NT2/D1 (cell line): ENCODE measurements around the gene TBC1D2B.

Source experiments
- DNase-seq: peaks from one replicate; pipeline ENCODE4 v3.0.0-alpha.2; 2011; ENCODE audit warnings: low read depth, low spot score
- H3K27me3 ChIP-seq: 2 replicates; pipeline ENCODE4 v1.6.0; 2011; ENCODE audit warnings: mild to moderate bottlenecking; ENCODE audit not compliant: insufficient read length, insufficient read depth
- H3K36me3 ChIP-seq: 2 replicates; pipeline ENCODE4 v1.6.1; 2011; ENCODE audit warnings: mild to moderate bottlenecking, low read length, mixed read lengths; ENCODE audit not compliant: insufficient read depth, insufficient read length
- H3K4me1 ChIP-seq: 2 replicates; pipeline ENCODE4 v1.5.1; 2011; ENCODE audit not compliant: insufficient read depth, insufficient read length
- H3K4me3 ChIP-seq: 2 replicates; pipeline ENCODE4 v1.5.1; 2011; ENCODE audit warnings: low read depth; ENCODE audit not compliant: insufficient read length
- H3K9ac ChIP-seq: 2 replicates; pipeline ENCODE4 v1.6.0; 2011; ENCODE audit warnings: low read depth; ENCODE audit not compliant: insufficient read length
- H3K9me3 ChIP-seq: 2 replicates; pipeline ENCODE4 v1.5.1; 2011; ENCODE audit warnings: mild to moderate bottlenecking, low read length; ENCODE audit not compliant: insufficient read depth
- SUZ12 ChIP-seq: IDR thresholded peaks from 2 replicates; pipeline ENCODE4 v1.6.1; 2011; ENCODE audit not compliant: insufficient read length, insufficient read depth; ENCODE audit errors: extremely low read depth
- YY1 ChIP-seq: IDR thresholded peaks from 2 replicates; pipeline ENCODE4 v1.6.1; 2011; ENCODE audit not compliant: insufficient read length, insufficient read depth
- ZNF274 ChIP-seq: IDR thresholded peaks from 2 replicates; pipeline ENCODE4 v1.6.1; 2011; ENCODE audit warnings: mild to moderate bottlenecking, low read depth, low read length

TBC1D2B gene

DNA sequence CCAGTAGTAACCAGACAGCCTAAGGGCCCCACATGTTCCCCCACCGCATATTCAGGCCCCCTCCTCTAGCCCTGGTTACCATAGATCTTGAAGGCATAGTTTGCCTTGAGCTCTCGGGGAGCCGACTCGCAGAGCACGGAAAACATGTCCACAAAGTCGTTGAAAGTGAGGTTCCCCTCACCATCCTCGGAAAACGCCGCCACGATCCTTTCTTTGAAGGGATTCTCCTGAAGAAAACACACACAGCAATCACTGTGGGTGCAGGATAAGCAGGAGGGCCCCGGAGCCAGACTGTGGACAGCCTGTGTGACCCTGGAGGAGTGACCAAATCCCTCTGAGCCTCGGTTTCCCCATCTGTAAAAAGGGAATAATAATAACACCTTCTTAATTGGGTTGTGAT is 31.6 kb upstream of the TBC1D2B start:
- DNase-seq, result no peak
- Histone ChIP-seq H3K27me3 (no peaks in the 10 kb centered on the region), H3K4me1 (peaks cover 3% of the 10 kb centered on the region), H3K4me3 (no peak overlapping the region), H3K36me3 (peaks cover 18% of the 10 kb centered on the region), H3K9me3 (no peaks in the 10 kb centered on the region), H3K9ac (no peak overlapping the region)
- TF ChIP-seq YY1 (no peak), SUZ12 (no peak), ZNF274 (no peak)

DNA sequence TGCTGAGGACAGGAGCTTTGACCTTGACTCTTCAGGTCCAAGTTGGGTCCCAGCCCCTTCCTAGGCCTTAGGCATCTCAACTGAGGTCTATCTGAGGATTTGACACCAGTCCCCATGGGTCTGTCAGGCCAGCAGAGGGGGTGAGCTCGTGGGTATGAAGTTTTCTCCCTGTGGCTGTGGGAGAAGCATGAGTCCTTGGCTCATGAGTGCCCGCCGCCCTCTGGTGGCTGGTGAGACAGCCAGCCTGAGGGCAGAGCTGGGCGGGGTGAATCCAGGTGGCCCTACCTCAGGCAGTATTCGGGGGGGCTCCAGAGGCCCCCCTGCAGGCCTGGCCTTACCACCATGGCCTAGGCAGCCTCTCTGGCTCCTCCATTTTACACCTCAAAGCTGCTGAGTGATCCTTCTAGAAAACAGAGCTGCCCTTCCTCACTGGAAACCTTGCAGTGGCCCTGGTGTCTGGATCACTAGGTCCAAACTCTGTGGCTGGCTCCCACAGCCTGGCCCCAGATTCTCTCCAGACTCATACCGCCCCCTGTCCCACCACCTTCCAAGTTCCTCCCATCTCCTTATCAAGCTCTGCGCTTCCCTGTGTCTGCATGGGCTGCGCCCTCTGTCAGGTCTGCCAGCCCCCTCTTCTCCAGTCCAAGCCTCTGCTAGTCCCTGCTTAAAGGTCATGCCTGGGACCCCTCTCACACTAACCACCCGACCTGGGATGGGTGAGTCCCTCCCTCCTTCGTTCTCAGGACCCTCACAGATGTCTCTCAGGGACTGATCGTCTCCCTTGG is 31.0 kb upstream of the TBC1D2B start:
- H3K4me3 ChIP-seq, result no peak overlapping the region
- DNase-seq, result peak; percentile 49
- H3K36me3 ChIP-seq, result peaks cover 18% of the 10 kb centered on the region
- peak overlapping the region; percentile 42 for H3K9ac ChIP-seq
- TF ChIP-seq ZNF274 (no peak), SUZ12 (no peak), YY1 (no peak)
- H3K9me3 ChIP-seq, result no peaks in the 10 kb centered on the region
- no peaks in the 10 kb centered on the region for H3K27me3 ChIP-seq
- no peaks in the 10 kb centered on the region for H3K4me1 ChIP-seq

DNA sequence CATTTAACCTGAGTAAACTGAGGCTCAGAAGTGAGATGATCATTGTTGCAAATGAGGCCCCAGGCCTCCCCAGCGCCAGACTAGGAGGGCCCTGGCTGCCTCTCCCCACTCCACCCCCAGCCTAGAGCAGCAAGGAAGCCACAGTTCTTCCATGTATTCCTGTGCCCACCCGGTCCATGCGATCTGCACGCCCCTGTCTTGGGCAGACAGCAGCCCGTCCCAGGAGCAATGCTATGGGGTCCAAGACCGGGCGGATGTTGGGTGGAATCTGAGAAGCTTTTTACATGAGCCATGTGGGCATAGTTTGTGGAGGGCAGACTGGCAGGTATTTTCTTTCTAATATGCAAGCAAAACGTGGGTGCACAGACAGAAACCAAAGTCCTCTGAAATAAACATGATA is 30.0 kb upstream of the TBC1D2B start:
- Histone ChIP-seq H3K4me1 (no peaks in the 10 kb centered on the region), H3K9me3 (no peaks in the 10 kb centered on the region), H3K27me3 (no peaks in the 10 kb centered on the region), H3K9ac (no peak overlapping the region), H3K4me3 (no peak overlapping the region), H3K36me3 (peaks cover 18% of the 10 kb centered on the region)
- no peak for TF ChIP-seq YY1
- DNase-seq, result no peak

DNA sequence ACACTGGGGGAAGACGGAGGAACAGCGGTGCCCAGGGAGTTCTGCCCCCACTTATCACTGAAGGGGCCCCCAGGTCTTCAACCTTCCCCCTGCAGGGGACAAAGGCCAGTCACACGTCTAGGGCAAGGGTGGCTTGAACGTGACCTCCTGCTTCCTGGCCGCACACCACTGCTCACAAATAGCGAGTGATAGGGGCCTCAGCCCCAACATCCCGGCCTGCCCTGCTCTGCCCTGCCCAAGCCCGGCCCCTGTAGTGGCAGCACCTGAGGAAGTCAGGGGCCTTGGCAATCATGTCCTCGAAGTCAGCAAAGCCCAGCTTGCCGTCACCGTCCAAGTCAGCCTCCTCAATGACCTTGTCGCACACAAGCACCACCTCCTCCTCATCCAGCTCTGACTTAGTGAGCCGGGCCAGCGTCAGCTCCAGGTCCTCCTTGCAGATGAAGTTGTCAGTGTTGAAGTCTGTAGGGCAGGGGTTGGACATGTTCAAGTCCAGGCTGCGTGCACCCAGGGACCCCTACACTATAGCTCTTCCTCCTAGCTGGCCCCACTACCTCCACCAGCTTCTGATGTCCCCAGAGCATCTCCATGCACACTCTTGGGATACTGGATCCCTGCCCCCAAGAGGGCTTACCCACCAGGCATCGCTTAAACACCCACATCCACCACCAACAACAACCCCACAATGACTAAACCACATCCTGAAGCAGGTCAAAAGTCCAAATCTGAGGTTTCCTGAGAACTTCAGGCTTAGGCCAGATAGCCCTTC is 28.1 kb upstream of the TBC1D2B start:
- TF ChIP-seq YY1, result no peak
- no peak for TF ChIP-seq ZNF274
- no peak for TF ChIP-seq SUZ12
- H3K9me3 ChIP-seq, result no peaks in the 10 kb centered on the region
- H3K9ac ChIP-seq, result no peak overlapping the region

DNA sequence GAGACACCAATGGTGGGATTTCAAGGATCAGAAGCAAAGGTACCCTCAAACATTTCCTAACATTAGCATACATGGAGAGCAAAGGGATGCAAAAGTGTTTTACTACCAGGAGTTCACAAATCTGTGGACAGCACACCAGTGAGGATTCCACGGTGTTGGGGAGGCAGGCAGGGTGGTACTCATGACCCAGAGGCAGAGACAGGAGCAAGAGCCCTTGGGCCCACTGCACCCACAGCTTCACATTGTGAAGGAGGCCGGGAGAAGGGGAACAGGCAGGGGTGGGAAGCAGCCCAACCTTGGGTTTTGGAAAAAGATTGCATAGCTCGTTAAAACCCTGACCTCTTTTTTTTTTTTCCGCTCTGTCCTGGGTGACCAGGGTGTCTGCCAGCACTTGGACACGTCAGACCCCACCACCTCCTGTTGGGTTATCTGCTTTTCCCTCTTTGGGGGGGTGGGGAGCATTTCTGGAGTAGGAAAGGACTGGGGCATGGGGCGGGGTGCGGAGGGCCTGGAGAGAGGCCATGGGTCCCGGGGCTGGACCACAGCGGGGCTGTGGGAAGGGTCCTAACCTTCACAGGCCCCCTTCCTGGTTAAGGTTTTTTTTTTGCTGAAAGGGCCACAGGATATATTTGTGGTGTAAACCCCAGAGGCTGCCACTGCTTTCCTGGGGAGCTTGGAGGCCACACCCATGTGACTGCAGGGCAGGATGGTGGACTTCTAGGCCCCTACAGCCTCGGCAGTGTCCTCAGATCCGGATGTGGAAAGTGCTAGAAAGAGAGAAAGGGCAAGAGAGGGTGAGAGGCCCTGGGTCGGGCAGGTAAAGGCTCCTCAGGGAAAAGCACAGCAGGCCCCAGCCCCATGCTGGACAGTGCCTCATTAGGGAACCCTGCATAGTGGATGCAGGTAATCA is 27.3 kb upstream of the TBC1D2B start:
- Histone ChIP-seq H3K9me3 (no peaks in the 10 kb centered on the region), H3K36me3 (peaks cover 18% of the 10 kb centered on the region), H3K27me3 (no peaks in the 10 kb centered on the region), H3K4me3 (no peak overlapping the region), H3K4me1 (no peaks in the 10 kb centered on the region), H3K9ac (peak overlapping the region; percentile 33)
- TF ChIP-seq YY1 (no peak), ZNF274 (no peak), SUZ12 (no peak)
- no peak for DNase-seq

More for the DNA sequence above, 28.1 kb upstream of the TBC1D2B start:
- Histone ChIP-seq H3K27me3 (no peaks in the 10 kb centered on the region), H3K4me1 (no peaks in the 10 kb centered on the region), H3K36me3 (peaks cover 18% of the 10 kb centered on the region), H3K4me3 (no peak overlapping the region)
- no peak for DNase-seq

DNA sequence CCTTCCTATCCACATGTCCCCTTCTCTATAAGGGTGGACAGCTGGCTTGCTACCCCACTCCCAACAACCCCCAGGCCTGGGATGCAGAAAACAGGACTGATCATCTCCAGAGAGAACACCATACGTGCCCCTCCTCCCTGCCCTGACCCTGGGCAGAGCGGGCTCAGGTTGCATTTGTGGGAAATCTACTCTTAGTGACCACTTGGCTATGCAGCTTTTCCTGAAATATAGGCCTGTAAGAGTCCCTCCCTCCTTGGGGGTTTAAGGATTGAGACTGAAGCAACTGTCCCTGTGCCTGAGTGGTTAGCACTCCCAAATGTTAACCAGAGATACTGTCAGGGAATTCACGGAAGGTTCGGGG is 26.6 kb upstream of the TBC1D2B start:
- Histone ChIP-seq H3K4me1 (no peaks in the 10 kb centered on the region), H3K9me3 (no peaks in the 10 kb centered on the region), H3K4me3 (no peak overlapping the region), H3K9ac (peak overlapping the region; percentile 33), H3K36me3 (peaks cover 18% of the 10 kb centered on the region), H3K27me3 (no peaks in the 10 kb centered on the region)
- DNase-seq, result no peak
- no peak for TF ChIP-seq SUZ12
- TF ChIP-seq YY1, result no peak
- TF ChIP-seq ZNF274, result no peak
